Measurements from ENCODE around the gene IRAK1BP1. TPM values are rescaled to one million over a fixed set of nuclear protein-coding genes. Genes with fewer than 3 reads are reported as not detected.

The IRAK1BP1 gene
- polyA plus RNA-seq, 1 donor from 2014 or later, result 6.6 TPM

GRCh38 chr6:78911218-78911940 lies 44.0 kb downstream of the IRAK1BP1 start:
- H3K4me3 ChIP-seq (ENCODE audit: low read length), result no peak overlapping the region
- no peak overlapping the region for H3K9ac ChIP-seq (ENCODE audit: low read length)
- no peak overlapping the region for H2AFZ ChIP-seq (ENCODE audit: low read depth, low read length)

GRCh38 chr6:78916411-78916810 lies 49.1 kb downstream of the IRAK1BP1 start:
- TF ChIP-seq RAD21 (conservative IDR thresholded peaks at IDR 0.05), result no peak
- no peak overlapping the region for H3K27ac ChIP-seq (ENCODE audit: low read length)
- H3K79me2 ChIP-seq (replicated peaks; ENCODE audit: insufficient read depth, low read length), result no peaks in the 10 kb centered on the region
- no peak overlapping the region for H3K9ac ChIP-seq (ENCODE audit: low read length)
- no peaks in the 10 kb centered on the region for H3K27me3 ChIP-seq (ENCODE audit: insufficient read depth, low read depth, low read length)
- peaks cover 5% of the 10 kb centered on the region for H3K9me3 ChIP-seq (ENCODE audit: low read length)
- H2AFZ ChIP-seq (ENCODE audit: low read depth, low read length), result no peak overlapping the region
- no peak overlapping the region for H3K4me2 ChIP-seq (ENCODE audit: low read length)
- H3F3A ChIP-seq (ENCODE audit: insufficient read depth, low read length, poor library complexity, severe bottlenecking), result no peaks in the 10 kb centered on the region
- no peaks in the 10 kb centered on the region for H4K20me1 ChIP-seq (ENCODE audit: insufficient read depth)
- H3K4me3 ChIP-seq (ENCODE audit: low read length), result no peak overlapping the region
- no peaks in the 10 kb centered on the region for H3K36me3 ChIP-seq (ENCODE audit: insufficient read depth, low read length)
- no peaks in the 10 kb centered on the region for H3K9me2 ChIP-seq (ENCODE audit: insufficient read depth, low read length)

More at GRCh38 chr6:78911218-78911940, 44.0 kb downstream of the IRAK1BP1 start:
- H3K79me2 ChIP-seq (replicated peaks; ENCODE audit: insufficient read depth, low read length), result no peaks in the 10 kb centered on the region
- H3K36me3 ChIP-seq (ENCODE audit: insufficient read depth, low read length), result no peaks in the 10 kb centered on the region
- no peaks in the 10 kb centered on the region for H3K9me2 ChIP-seq (ENCODE audit: insufficient read depth, low read length)
- H3K27me3 ChIP-seq (ENCODE audit: insufficient read depth, low read depth, low read length), result peaks cover 8% of the 10 kb centered on the region
- H3K27ac ChIP-seq (ENCODE audit: low read length), result no peak overlapping the region
- H4K20me1 ChIP-seq (ENCODE audit: insufficient read depth), result no peaks in the 10 kb centered on the region
- H3F3A ChIP-seq (ENCODE audit: insufficient read depth, low read length, poor library complexity, severe bottlenecking), result no peaks in the 10 kb centered on the region
- peaks cover 12% of the 10 kb centered on the region for H3K9me3 ChIP-seq (ENCODE audit: low read length)
- TF ChIP-seq, protein P1, sequence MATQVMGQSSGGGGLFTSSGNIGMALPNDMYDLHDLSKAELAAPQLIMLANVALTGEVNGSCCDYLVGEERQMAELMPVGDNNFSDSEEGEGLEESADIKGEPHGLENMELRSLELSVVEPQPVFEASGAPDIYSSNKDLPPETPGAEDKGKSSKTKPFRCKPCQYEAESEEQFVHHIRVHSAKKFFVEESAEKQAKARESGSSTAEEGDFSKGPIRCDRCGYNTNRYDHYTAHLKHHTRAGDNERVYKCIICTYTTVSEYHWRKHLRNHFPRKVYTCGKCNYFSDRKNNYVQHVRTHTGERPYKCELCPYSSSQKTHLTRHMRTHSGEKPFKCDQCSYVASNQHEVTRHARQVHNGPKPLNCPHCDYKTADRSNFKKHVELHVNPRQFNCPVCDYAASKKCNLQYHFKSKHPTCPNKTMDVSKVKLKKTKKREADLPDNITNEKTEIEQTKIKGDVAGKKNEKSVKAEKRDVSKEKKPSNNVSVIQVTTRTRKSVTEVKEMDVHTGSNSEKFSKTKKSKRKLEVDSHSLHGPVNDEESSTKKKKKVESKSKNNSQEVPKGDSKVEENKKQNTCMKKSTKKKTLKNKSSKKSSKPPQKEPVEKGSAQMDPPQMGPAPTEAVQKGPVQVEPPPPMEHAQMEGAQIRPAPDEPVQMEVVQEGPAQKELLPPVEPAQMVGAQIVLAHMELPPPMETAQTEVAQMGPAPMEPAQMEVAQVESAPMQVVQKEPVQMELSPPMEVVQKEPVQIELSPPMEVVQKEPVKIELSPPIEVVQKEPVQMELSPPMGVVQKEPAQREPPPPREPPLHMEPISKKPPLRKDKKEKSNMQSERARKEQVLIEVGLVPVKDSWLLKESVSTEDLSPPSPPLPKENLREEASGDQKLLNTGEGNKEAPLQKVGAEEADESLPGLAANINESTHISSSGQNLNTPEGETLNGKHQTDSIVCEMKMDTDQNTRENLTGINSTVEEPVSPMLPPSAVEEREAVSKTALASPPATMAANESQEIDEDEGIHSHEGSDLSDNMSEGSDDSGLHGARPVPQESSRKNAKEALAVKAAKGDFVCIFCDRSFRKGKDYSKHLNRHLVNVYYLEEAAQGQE (IDR thresholded peaks at IDR 0.05; ENCODE audit: borderline replicate concordance), result no peak
- TF ChIP-seq MXI1 (conservative IDR thresholded peaks at IDR 0.05; ENCODE audit: poor library complexity, severe bottlenecking), result no peak
- no peak for TF ChIP-seq EZH2 (IDR thresholded peaks at IDR 0.05; ENCODE audit: borderline replicate concordance, insufficient read depth, low read length, poor library complexity, severe bottlenecking)
- no peak for TF ChIP-seq RAD21 (conservative IDR thresholded peaks at IDR 0.05)
- no peak for TF ChIP-seq EP300 (conservative IDR thresholded peaks at IDR 0.05; ENCODE audit: poor library complexity, severe bottlenecking)
- no peak for TF ChIP-seq TAF1 (IDR thresholded peaks at IDR 0.05; ENCODE audit: low read depth)
- TF ChIP-seq SMC3 (conservative IDR thresholded peaks at IDR 0.05; ENCODE audit: poor library complexity), result no peak
- TF ChIP-seq POLR2AphosphoS5 (IDR thresholded peaks at IDR 0.05), result no peak
- no peak overlapping the region for H3K4me2 ChIP-seq (ENCODE audit: low read length)

DNA sequence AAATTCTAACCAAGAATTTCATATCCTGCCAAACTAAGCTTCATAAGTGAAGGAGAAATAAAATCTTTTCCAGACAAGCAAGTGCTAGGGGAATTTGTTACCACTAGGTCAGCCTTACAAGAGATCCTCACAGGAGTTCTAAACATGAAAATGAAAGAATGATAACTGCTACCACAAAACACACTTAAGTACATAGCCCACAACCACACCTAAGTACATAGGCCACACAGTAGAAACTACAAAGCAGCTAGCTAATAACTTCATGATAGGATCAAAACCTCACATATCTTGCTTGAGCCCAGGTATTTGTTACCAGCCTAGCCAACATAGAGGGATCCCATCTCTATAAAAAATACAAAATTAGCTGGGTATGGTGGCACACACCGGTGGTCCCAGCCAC lies 50.4 kb downstream of the IRAK1BP1 start:
- H3K9ac ChIP-seq (ENCODE audit: low read length), result no peak overlapping the region
- no peaks in the 10 kb centered on the region for H3K9me2 ChIP-seq (ENCODE audit: insufficient read depth, low read length)
- no peak overlapping the region for H2AFZ ChIP-seq (ENCODE audit: low read depth, low read length)
- no peaks in the 10 kb centered on the region for H3K27me3 ChIP-seq (ENCODE audit: insufficient read depth, low read depth, low read length)
- no peaks in the 10 kb centered on the region for H3K36me3 ChIP-seq (ENCODE audit: insufficient read depth, low read length)
- H3K79me2 ChIP-seq (replicated peaks; ENCODE audit: insufficient read depth, low read length), result no peaks in the 10 kb centered on the region
- no peak overlapping the region for H3K27ac ChIP-seq (ENCODE audit: low read length)
- peaks cover 5% of the 10 kb centered on the region for H3K9me3 ChIP-seq (ENCODE audit: low read length)
- H3F3A ChIP-seq (ENCODE audit: insufficient read depth, low read length, poor library complexity, severe bottlenecking), result no peaks in the 10 kb centered on the region
- no peak overlapping the region for H3K4me3 ChIP-seq (ENCODE audit: low read length)
- H3K4me2 ChIP-seq (ENCODE audit: low read length), result no peak overlapping the region
- no peaks in the 10 kb centered on the region for H4K20me1 ChIP-seq (ENCODE audit: insufficient read depth)
- TF ChIP-seq, protein P1 (IDR thresholded peaks at IDR 0.05; ENCODE audit: borderline replicate concordance), result no peak
- no peak for TF ChIP-seq RAD21 (conservative IDR thresholded peaks at IDR 0.05)
- TF ChIP-seq EZH2 (IDR thresholded peaks at IDR 0.05; ENCODE audit: borderline replicate concordance, insufficient read depth, low read length, poor library complexity, severe bottlenecking), result no peak
- TF ChIP-seq, protein P2, sequence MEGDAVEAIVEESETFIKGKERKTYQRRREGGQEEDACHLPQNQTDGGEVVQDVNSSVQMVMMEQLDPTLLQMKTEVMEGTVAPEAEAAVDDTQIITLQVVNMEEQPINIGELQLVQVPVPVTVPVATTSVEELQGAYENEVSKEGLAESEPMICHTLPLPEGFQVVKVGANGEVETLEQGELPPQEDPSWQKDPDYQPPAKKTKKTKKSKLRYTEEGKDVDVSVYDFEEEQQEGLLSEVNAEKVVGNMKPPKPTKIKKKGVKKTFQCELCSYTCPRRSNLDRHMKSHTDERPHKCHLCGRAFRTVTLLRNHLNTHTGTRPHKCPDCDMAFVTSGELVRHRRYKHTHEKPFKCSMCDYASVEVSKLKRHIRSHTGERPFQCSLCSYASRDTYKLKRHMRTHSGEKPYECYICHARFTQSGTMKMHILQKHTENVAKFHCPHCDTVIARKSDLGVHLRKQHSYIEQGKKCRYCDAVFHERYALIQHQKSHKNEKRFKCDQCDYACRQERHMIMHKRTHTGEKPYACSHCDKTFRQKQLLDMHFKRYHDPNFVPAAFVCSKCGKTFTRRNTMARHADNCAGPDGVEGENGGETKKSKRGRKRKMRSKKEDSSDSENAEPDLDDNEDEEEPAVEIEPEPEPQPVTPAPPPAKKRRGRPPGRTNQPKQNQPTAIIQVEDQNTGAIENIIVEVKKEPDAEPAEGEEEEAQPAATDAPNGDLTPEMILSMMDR (IDR thresholded peaks at IDR 0.05; ENCODE audit: poor library complexity, severe bottlenecking), result no peak
- no peak for TF ChIP-seq TAF1 (IDR thresholded peaks at IDR 0.05; ENCODE audit: low read depth)
- no peak for TF ChIP-seq MXI1 (conservative IDR thresholded peaks at IDR 0.05; ENCODE audit: poor library complexity, severe bottlenecking)
- no peak for TF ChIP-seq POLR2AphosphoS5 (IDR thresholded peaks at IDR 0.05)
- no peak for TF ChIP-seq EP300 (conservative IDR thresholded peaks at IDR 0.05; ENCODE audit: poor library complexity, severe bottlenecking)
- TF ChIP-seq SMC3 (conservative IDR thresholded peaks at IDR 0.05; ENCODE audit: poor library complexity), result no peak
